TTC549 (cell line): ENCODE results near the gene RBM4B.
"Not testable (repeated sequence)": the region's sequence is repeated elsewhere in the genome, so short reads cannot be mapped to it uniquely, and the experiment has no call there.

Experiments
- FAIRE-seq: peaks from 2 replicates; lab custom pipeline; 2012; peaks lifted over from hg19 to GRCh38; lab: Jason Lieb, UNC

The RBM4B gene

DNA sequence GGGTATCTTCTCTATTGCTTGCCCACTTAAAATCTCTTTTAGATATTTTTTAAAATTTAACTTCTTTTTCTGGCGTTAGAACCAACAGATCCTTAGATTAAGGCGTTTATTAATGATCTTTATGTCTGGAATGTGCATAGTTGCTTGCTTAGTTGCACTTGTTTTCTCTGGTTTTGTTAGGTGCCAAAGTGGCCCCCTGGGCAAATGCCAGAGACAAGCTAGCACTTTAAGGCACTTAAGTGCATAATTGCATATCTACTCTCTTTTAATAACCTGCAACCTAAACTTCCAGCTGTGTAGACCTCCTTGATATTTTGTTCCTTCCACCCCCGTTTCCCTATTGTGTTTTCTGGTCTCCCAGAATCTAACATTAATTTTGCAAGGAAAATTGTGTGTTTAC is 35.9 kb downstream of the RBM4B start:
- FAIRE-seq: no peak

GRCh38 chr11:66639814-66640340 is 37.8 kb downstream of the RBM4B start:
- not testable (repeated sequence) for FAIRE-seq

GRCh38 chr11:66639066-66639813 is 38.4 kb downstream of the RBM4B start:
- no peak for FAIRE-seq

DNA sequence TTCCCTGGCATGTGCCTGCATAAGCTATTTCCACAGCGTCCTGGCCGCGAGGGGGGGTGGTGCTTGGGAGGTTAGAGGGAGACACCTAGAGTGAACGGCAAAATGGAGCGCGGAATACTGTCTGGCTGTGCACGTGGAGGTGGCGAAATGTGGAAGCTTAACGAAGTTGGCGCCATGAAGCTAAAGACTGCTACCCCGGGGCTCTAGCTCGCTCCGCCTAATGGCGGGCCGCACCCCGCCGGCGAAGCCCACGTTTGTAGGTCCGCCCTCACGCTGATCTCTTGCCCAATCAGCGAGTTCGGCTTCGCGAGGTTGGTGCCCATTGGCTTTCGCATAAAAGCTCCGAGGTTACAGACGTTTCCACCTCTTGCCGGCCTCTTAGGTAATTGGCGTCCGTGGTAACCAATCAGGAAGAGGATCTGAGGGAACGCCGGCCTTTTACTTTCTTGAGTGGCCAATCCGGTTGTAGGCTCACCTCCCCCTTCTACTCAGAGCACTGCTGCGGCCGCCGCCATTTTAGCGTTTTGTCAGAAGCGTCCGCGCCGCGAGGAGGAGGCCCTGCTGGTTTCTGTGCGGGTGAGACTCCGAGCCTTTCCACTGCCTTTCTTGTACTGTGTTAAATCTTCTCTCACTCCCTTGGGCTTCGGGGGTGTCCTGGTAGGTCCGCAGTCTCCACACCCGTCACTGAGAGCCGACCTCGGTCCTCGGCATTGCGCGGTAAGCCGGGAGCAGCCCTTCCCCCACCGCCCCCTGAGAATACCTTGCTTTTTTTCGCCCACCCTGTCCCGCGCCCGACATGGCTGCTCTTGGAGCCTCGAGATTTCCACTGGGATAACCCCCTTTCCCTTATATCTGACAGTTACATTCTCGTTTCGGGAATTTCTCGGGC is 39.3 kb downstream of the RBM4B start, which contains the start of gene RBM4:
Gene RBM4 (plus strand): TSS at position 527 of the 889 bp plus-strand sequence. CDS start 1,009 bp downstream, outside the sequence.
- FAIRE-seq: peak; percentile 95

GRCh38 chr11:66637557-66638176 is 40.0 kb downstream of the RBM4B start:
- no peak for FAIRE-seq

GRCh38 chr11:66636411-66636810 is 41.3 kb downstream of the RBM4B start:
- FAIRE-seq: no peak

GRCh38 chr11:66632952-66633351 is 44.7 kb downstream of the RBM4B start:
- FAIRE-seq: no peak

DNA sequence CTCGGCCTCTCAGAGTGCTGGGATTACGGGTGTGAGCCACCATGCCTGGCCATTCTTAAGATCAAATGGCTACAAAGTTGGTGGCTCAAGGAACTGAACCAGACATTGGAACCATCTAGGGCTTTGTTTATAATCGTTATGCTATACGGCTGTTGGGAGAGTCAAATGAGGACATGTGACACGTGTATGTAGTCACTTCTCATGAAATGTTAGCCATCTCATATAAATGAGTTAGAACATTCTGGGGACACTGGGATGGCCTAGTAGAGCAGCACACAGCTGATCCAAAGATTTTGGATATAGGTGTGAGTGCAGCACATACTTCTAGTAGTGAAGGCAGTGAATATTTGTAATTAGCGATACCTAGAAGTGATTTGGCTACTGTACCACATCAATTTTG is 45.8 kb downstream of the RBM4B start:
- no peak for FAIRE-seq

DNA sequence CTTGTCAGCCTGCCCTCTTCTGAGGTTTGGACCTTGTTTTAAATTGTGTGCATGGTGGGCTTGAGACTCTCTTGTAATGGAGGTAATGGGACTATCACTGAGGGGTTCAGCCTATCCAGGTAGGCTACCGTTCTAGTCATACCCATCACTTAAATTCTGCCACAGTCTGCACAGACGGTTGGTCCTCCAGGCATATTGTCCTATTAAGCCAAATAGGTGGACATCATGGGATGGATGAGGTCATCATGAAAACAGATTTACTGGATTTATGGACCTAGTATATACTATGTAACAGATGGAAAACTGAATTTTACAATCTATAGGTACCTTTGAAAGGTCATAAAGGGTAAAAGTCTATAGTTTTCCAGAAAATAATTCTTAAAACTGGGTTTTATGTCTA is 48.3 kb downstream of the RBM4B start:
- no peak for FAIRE-seq

GRCh38 chr11:66628061-66628603 is 49.6 kb downstream of the RBM4B start:
- FAIRE-seq: no peak

DNA sequence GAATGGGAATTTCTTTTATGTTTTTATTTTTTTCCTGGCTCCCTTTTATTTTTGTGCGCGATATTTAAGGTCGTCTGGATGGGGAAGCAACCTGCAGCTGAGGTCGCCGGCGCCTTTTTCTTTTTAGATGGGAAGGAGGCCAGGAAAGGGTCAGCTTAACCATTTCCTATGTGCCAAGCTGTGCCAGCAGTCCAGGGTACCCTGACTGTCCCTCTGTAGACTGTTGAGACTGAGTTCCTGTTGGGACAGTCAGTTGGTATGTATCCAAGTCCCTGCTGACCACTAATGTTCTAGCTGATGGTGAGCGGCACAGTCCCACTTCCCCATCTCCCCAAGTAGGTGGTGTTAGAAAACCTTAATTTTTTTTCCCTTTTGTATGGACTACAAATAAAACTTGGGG is 50.8 kb downstream of the RBM4B start:
- FAIRE-seq: no peak

DNA sequence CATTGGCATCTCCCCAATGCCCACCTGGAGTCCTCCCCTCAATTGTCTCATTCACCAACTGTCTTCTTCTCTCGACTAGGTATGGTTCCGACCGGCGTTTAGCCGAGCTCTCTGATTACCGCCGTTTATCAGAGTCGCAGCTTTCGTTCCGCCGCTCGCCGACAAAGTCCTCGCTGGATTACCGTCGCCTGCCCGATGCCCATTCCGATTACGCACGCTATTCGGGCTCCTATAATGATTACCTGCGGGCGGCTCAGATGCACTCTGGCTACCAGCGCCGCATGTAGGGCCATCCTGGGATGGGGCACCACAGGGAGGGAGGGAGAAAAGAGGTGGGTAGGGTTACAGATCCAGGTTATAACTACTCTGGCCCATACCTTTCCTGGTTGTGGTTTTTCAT is 51.3 kb downstream of the RBM4B start:
- FAIRE-seq: no peak

- no peak for FAIRE-seq
These were observed 51.9 kb downstream of the RBM4B start for GRCh38 chr11:66625752-66626149.

GRCh38 chr11:66625041-66625751 is 52.5 kb downstream of the RBM4B start:
- FAIRE-seq: no peak

DNA sequence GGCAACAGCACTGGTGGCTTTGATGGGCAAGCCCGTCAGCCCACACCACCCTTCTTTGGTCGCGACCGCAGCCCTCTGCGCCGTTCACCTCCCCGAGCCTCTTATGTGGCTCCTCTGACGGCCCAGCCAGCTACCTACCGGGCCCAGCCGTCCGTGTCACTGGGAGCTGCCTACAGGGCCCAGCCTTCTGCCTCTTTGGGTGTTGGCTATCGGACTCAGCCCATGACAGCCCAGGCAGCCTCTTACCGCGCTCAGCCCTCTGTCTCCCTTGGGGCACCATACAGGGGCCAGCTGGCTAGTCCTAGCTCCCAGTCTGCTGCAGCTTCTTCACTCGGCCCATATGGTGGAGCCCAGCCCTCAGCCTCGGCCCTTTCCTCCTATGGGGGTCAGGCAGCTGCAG is 53.2 kb downstream of the RBM4B start:
- FAIRE-seq: no peak

GRCh38 chr11:66619080-66619554 is 58.6 kb downstream of the RBM4B start:
- FAIRE-seq: no peak

- no peak for FAIRE-seq
These were observed 60.4 kb downstream of the RBM4B start for GRCh38 chr11:66617155-66617834.

DNA sequence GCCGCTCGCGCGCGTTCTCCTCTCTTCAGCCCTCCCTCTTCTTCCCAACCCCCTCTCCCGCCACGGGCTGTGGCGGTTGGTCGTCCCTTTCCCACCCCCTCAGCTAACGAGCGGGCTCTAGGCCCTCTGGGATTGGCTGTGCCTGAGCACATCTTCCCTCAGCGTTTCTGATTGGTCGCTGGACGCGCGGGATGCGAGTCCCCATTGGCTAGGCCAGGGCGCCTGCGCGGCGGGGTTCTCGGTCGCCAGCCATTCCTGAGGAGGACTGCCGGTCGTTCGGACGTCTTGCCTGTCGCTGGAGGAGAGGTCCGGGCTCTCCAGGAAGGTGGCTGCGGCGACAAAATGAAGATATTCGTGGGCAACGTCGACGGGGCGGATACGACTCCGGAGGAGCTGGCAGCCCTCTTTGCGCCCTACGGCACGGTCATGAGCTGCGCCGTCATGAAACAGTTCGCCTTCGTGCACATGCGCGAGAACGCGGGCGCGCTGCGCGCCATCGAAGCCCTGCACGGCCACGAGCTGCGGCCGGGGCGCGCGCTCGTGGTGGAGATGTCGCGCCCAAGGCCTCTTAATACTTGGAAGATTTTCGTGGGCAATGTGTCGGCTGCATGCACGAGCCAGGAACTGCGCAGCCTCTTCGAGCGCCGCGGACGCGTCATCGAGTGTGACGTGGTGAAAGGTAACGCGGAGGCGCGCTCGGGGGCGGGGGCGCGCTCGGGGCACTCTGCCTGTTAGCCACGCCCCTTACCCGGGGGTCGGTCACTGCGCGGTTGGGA is 61.1 kb downstream of the RBM4B start, which contains the start of gene RBM14:
Gene RBM14 (plus strand): TSS at position 252 of the 776 bp plus-strand sequence. CDS start 91 bp downstream, at position 343.
- FAIRE-seq: peak; percentile 87
